Right ventricle myocardium superior (tissue), 1 donor: Measurements from ENCODE around the gene LIMS1. TPM values are rescaled to one million over a fixed set of nuclear protein-coding genes. Genes with fewer than 3 reads are reported as not detected.
"Not testable (repeated sequence)": the region's sequence is repeated elsewhere in the genome, so short reads cannot be mapped to it uniquely, and the experiment has no call there.

ENCODE experiments used
- ATAC-seq: fragments of 200-7000 bp; cut with Tn5 transposase; one replicate; pipeline ENCODE4 v1.9.1; 2020; ENCODE audit warnings: mild to moderate bottlenecking; ENCODE audit not compliant: poor library complexity
- DNase-seq: peaks from one replicate; pipeline ENCODE4 v3.0.0-alpha.2; 2020
- intact Hi-C: fragments of 100-400 bp; cut with DNase I; formaldehyde crosslinking; loops from one replicate; pipeline ENCODE4 v1.11.2; 2022
- total RNA-seq: library from RNA; stranded (reverse); fragmentation: NEBNext Ultra II Directional; extraction: Animal tissue kit (Norgen Biotek cat#: 25700); gene quantifications from one replicate; pipeline ENCODE4 v1.2.1, GENCODE V29; 2021
- donor health status: DM: no; HTN: yes; CAD: no; lungs with severe emphysema.

LIMS1 gene
- total RNA-seq, 1 donor from 2014 or later = 75.7 TPM

- intact Hi-C loops = no loop called here
- ATAC-seq = no peak
Measured at GRCh38 chr2:108577099-108577498, 42.8 kb downstream of the LIMS1 start.

GRCh38 chr2:108579623-108580022 lies 45.4 kb downstream of the LIMS1 start:
- intact Hi-C loops = no loop called here
- ATAC-seq (peak; percentile 83), DNase-seq (peak; percentile 62)

More at GRCh38 chr2:108577099-108577498, 42.8 kb downstream of the LIMS1 start:
- DNase-seq = no peak

- DNase-seq (no peak), ATAC-seq (peak; percentile 6)
- intact Hi-C loops = no loop called here
Measured at GRCh38 chr2:108580050-108580449, 45.8 kb downstream of the LIMS1 start.

- ATAC-seq (peak; percentile 75), DNase-seq (no peak)
- intact Hi-C loops = loop anchor here (2.0 kb wide), 1 partner anchor 233 kb away; no protein-coding TSS in a partner anchor
Measured at GRCh38 chr2:108583903-108584520, 49.7 kb downstream of the LIMS1 start.

- intact Hi-C loops = loop anchor here (2.0 kb wide), 1 partner anchor 235 kb away; no protein-coding TSS in a partner anchor
- DNase-seq (no peak), ATAC-seq (no peak)
Measured at GRCh38 chr2:108585436-108585835, 51.2 kb downstream of the LIMS1 start.

GRCh38 chr2:108586116-108586515 lies 51.8 kb downstream of the LIMS1 start:
- DNase-seq (no peak), ATAC-seq (no peak)
- intact Hi-C loops = no loop called here

- ATAC-seq (no peak), DNase-seq (no peak)
- intact Hi-C loops = no loop called here
Measured at GRCh38 chr2:108586631-108587030, 52.4 kb downstream of the LIMS1 start.

- intact Hi-C loops = no loop called here
- DNase-seq = no peak
- ATAC-seq = peak; percentile 70
Measured at GRCh38 chr2:108587621-108588020, 53.4 kb downstream of the LIMS1 start.

- intact Hi-C loops = no loop called here
Measured at GRCh38 chr2:108588070-108588668, 53.9 kb downstream of the LIMS1 start.

GRCh38 chr2:108589372-108589771 lies 55.1 kb downstream of the LIMS1 start:
- DNase-seq (no peak), ATAC-seq (no peak)
- intact Hi-C loops = no loop called here

More at GRCh38 chr2:108588070-108588668, 53.9 kb downstream of the LIMS1 start:
- no peak for DNase-seq
- peak; percentile 25 for ATAC-seq

- intact Hi-C loops = no loop called here
- no peak for ATAC-seq
- no peak for DNase-seq
Measured at GRCh38 chr2:108589781-108590180, 55.5 kb downstream of the LIMS1 start.

- DNase-seq (no peak), ATAC-seq (no peak)
- intact Hi-C loops = no loop called here
Measured at GRCh38 chr2:108591163-108591562, 56.9 kb downstream of the LIMS1 start.

GRCh38 chr2:108593547-108594098 lies 59.4 kb downstream of the LIMS1 start:
- intact Hi-C loops = no loop called here
- ATAC-seq (no peak), DNase-seq (no peak)

- ATAC-seq (peak; percentile 51), DNase-seq (no peak)
- intact Hi-C loops = no loop called here
Measured at GRCh38 chr2:108594132-108594981, 60.1 kb downstream of the LIMS1 start.

- ATAC-seq = peak; percentile 53
- intact Hi-C loops = no loop called here
- DNase-seq = no peak
Measured at GRCh38 chr2:108594982-108595464, 60.8 kb downstream of the LIMS1 start.

GRCh38 chr2:108595771-108596170 lies 61.5 kb downstream of the LIMS1 start:
- intact Hi-C loops = not testable (repeated sequence)

GRCh38 chr2:108597105-108597744 lies 63.0 kb downstream of the LIMS1 start:
- intact Hi-C loops, DNase-seq: not testable (repeated sequence)
- ATAC-seq = peak; percentile 62

More at GRCh38 chr2:108595771-108596170, 61.5 kb downstream of the LIMS1 start:
- not testable (repeated sequence) for DNase-seq, ATAC-seq

GRCh38 chr2:108601199-108601598 lies 66.9 kb downstream of the LIMS1 start:
- ATAC-seq = peak; percentile 52
- DNase-seq, intact Hi-C loops: not testable (repeated sequence)
